ENCODE data around the gene GNA12.

The GNA12 gene

DNA sequence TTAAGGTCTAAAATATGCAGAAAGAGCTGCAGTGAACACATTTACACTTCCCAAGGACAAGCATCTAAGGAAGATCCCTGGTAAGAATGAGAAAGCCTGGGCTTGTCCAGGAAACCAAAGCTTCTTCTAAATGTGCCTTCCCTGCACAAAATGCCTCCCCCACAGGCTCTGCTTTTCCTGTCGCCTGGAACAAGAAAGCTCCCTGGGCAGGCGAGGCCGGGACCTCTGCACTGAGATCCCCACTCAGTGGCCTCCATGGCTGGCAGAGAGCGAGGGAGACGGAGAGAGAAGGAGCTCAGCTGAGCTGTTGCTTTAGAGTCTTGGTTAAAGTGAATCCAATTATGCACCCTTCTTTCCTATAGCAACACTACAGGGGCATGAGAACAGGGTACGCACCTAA is 80.5 kb downstream of the GNA12 start:
- Mint-ChIP-seq H3K4me3 (no peak overlapping the region), H3K9me3 (no peaks in the 10 kb centered on the region), H3K36me3 (peaks cover 20% of the 10 kb centered on the region), H3K4me1 (peaks cover 20% of the 10 kb centered on the region), H3K27me3 (no peaks in the 10 kb centered on the region), H3K27ac (no peak overlapping the region)
- DNase-seq (ENCODE audit: low spot score in 2 of 2) (no peak), ATAC-seq (ENCODE audit: low read depth) (no peak)

DNA sequence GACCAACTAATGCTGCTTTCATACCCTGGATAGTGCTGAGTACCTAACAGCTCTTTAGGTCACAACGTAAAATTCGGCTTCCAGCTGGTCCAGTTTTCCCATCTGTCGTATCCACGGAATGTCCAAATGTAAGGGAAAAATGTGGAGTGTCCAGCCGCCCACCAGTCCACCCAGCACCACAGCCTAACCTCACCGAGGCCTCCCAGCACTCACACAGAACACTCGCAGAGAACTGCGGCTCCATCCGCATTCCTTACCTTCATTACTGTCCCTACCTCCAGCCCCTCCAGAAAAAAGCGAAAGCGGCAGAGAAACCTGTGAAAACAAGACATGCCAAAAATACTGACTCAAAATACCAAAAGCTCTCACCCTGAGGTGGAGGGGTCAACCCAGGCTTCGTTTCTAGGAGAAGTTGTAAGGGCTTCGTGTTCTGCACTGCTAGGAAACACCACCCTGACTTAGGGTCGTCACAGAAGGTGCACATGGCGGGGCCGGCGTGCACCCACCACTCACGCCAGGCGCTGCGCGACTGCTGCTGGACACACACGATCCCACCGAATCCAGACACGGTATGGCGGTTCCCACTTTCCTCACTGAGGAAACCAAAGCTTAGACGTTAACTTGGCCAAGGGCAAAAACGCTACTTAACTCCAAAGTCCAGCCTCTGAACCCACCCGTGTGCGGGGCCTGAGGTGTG is 82.2 kb downstream of the GNA12 start:
- no peak for ATAC-seq (ENCODE audit: low read depth)
- Mint-ChIP-seq H3K27me3 (no peaks in the 10 kb centered on the region), H3K36me3 (peaks cover 16% of the 10 kb centered on the region), H3K9me3 (no peaks in the 10 kb centered on the region), H3K27ac (no peak overlapping the region), H3K4me3 (no peak overlapping the region), H3K4me1 (peaks cover 29% of the 10 kb centered on the region)
- no peak for DNase-seq (ENCODE audit: low spot score in 2 of 2)

DNA sequence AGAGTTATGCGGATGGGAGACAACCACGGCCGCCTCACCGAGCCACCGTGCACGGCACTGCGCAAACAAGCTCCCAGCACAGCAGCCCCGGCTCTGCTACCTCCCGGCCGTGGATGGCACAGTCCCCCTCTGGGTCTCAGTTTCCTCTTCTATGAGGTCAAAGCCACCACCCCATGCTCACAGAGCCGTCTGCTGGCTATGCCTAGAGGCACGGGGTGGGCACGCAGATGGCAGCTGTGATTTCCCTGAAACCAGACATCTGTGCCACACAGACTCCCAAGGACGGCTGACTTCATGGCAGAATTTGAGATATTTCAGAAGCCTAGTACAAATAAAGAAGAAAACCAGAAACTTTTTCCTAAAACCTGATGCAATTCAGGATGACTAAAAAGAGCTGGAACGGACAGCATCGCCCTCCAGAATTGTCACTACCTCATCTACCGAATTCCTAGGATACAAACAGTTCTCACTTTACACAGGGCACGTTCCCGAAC is 82.9 kb downstream of the GNA12 start:
- DNase-seq (ENCODE audit: low spot score in 2 of 2) (no peak), ATAC-seq (ENCODE audit: low read depth) (no peak)
- peaks cover 32% of the 10 kb centered on the region for H3K4me1 Mint-ChIP-seq
- no peak overlapping the region for H3K4me3 Mint-ChIP-seq
- peaks cover 18% of the 10 kb centered on the region for H3K36me3 Mint-ChIP-seq
- no peaks in the 10 kb centered on the region for H3K9me3 Mint-ChIP-seq
- H3K27me3 Mint-ChIP-seq, result no peaks in the 10 kb centered on the region
- no peak overlapping the region for H3K27ac Mint-ChIP-seq

DNA sequence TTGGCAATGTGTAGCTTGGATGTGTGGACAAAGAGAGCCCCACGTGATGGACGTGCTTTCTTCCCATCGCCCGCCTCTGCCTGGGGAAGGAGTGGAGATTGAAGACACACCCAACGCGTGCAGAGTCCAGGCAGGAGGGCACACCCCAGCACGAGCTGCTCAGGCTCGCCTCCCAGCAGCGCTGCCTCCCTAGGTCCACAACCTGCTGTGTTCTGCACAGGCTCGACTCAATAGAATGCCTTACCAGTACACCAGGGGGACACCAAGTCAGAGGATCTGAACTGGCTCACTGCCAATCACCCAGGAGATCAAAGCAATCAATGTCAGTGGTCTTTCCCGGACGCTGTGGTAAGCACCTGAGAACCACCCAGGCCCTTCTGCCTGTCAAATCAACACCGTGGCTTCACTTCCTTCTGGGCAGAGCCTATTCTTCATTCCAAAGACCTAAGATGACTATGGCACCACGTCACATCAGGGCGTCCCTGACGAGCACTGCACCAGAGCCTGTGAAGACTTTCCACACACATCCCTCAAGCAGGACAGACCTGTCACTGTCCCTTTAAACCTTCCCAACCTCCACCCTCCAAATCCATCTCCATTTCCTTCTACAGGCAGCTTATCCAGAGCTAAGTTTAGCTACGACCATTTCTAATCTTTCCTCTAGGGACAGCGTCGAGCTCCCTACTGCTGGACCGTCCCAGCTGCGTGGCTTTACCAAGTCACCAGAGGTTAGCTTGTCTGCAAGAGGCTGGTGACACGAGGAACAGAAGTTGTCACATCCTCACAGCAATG is 83.8 kb downstream of the GNA12 start:
- Mint-ChIP-seq H3K9me3 (no peaks in the 10 kb centered on the region), H3K27ac (no peak overlapping the region), H3K27me3 (no peaks in the 10 kb centered on the region), H3K4me1 (peaks cover 30% of the 10 kb centered on the region), H3K36me3 (peaks cover 19% of the 10 kb centered on the region), H3K4me3 (no peak overlapping the region)
- ATAC-seq (ENCODE audit: low read depth), result peak; percentile 26
- DNase-seq (ENCODE audit: low spot score in 2 of 2), result no peak

DNA sequence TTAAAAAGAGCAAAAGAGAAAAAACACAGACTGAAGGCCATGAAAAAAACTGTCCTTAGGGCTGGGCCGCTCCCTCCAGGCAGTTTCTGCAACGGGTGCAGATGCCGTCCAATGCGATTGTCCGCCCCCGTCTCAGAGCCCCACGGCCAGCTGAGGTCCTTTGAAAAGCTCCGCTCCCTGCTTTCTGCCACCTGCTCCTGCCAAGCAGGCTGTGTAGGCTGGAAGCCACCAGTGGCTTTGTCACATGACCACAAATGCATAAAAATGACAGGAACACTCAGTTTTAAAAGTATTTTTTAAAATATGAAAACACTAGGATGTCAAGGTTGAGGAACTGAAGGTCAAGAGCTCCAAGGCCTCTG is 84.4 kb downstream of the GNA12 start:
- ATAC-seq (ENCODE audit: low read depth), result no peak
- Mint-ChIP-seq H3K9me3 (no peaks in the 10 kb centered on the region), H3K27me3 (no peaks in the 10 kb centered on the region), H3K4me1 (peaks cover 30% of the 10 kb centered on the region), H3K36me3 (peaks cover 24% of the 10 kb centered on the region), H3K27ac (peak overlapping the region; percentile 74), H3K4me3 (no peak overlapping the region)
- DNase-seq (ENCODE audit: low spot score in 2 of 2), result no peak

DNA sequence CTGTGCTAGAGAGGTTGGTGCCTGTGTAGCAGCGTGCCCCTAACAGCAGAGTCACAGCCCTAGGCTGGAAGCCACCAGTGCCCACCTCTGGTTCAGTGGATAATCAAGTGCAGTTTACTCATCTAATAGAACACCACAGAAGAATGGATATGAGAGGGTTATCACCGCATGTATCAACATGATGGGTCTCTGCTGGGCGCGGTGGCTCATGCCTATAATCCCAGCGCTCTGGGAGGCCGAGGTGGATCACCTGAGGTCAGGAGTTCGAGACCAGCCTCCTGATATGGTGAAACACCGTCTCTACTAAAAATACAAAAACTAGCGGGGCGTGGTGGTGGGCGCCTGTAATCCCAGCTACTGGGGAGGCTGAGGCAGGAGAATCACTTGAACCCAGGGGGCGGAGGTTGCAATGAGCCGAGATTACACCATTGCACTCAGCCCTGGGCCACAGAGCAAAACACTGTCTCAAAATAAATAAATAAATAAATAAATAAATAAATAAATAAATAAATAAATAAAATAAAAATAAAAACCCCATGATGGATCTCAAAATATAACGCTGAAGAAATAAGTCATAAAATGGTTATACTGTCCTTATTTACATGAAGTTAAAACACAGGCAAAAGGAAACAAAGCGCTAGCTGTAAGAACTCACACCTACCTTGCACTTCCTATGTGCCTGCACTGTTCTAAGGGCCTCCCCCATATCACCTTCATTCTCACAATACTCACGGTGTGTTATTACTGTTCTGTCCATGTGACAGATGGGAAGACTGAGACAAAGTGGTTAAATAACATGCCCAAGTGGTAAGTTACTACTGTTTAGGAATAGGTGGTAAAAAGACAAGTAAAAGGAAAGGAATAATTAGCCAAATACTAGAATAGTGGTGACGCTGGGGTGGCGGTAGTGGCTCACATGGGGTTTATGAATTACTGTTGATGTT is 85.2 kb downstream of the GNA12 start:
- ATAC-seq (ENCODE audit: low read depth), result no peak
- H3K36me3 Mint-ChIP-seq, result peaks cover 27% of the 10 kb centered on the region
- no peak for DNase-seq (ENCODE audit: low spot score in 2 of 2)
- no peaks in the 10 kb centered on the region for H3K9me3 Mint-ChIP-seq
- H3K27ac Mint-ChIP-seq, result peak overlapping the region; percentile 74
- peaks cover 30% of the 10 kb centered on the region for H3K4me1 Mint-ChIP-seq
- H3K27me3 Mint-ChIP-seq, result no peaks in the 10 kb centered on the region
- no peak overlapping the region for H3K4me3 Mint-ChIP-seq

DNA sequence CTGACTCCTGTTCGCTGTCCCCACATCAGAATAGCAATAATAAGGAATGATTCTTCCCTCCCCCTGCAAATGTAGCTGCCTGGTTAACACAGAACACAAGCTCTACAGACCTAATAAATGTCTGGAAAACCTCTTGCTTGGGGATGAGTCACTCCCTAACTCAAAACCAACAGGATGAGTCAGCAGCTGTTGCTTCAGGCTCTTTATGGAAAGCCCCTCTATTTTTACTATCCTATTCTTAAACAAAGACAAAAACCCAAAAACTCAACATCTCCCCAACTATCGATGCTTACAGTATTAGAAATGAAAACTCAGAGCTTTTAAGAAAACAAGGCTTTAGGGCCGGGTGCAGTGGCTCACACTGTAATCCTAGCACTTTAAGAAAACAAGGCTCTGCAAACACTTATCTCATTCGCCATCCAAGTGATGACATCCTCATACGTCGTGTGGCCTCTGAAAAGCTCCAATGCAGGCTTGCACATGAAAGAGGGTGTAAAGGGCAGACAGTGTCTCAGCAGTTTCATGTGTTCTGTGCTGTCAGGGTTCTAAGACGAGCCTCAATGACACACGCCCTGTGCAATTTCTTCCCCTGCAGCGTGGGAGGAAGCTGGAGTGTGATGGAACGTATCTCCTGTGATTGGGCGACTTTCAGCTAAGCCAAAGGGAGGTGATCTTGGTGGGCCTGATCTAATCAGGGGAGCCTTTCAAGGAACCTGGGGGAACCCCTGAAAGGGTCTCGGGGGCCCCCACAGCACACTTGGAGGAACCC is 86.0 kb downstream of the GNA12 start:
- Mint-ChIP-seq H3K9me3 (no peaks in the 10 kb centered on the region), H3K27ac (peak overlapping the region; percentile 73), H3K4me3 (no peak overlapping the region), H3K4me1 (peaks cover 30% of the 10 kb centered on the region), H3K36me3 (peaks cover 30% of the 10 kb centered on the region), H3K27me3 (no peaks in the 10 kb centered on the region)
- ATAC-seq (ENCODE audit: low read depth) (peak; percentile 53), DNase-seq (ENCODE audit: low spot score in 2 of 2) (no peak)

DNA sequence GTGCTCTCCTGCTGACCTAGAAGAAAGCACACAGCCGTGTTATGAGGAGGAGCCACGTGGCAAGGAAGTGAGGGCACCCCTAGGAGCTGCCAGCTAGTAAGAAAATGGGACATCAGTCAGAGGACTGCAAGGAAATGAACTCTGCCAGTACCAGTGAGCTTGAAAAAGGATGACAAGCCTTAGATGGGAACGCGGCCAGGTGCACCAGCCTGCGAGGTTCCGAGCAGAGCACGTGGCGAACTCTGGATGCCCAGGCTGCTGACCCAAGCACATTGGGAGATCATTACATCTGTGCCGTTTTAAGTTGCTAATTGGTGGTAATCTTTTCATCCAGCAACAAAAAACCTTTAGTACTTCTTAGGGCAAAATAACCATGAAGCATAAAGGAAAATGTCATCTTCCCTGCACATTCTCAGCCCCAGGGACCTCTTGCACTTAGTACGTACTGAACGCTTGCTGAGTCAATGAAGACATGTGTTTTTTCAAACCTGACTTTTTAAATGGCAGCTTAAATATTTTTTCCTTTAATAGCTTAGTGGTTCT is 86.7 kb downstream of the GNA12 start:
- Mint-ChIP-seq H3K4me3 (no peak overlapping the region), H3K4me1 (peaks cover 33% of the 10 kb centered on the region), H3K27ac (peak overlapping the region; percentile 73), H3K36me3 (peaks cover 30% of the 10 kb centered on the region), H3K27me3 (no peaks in the 10 kb centered on the region), H3K9me3 (no peaks in the 10 kb centered on the region)
- no peak for DNase-seq (ENCODE audit: low spot score in 2 of 2)
- no peak for ATAC-seq (ENCODE audit: low read depth)

DNA sequence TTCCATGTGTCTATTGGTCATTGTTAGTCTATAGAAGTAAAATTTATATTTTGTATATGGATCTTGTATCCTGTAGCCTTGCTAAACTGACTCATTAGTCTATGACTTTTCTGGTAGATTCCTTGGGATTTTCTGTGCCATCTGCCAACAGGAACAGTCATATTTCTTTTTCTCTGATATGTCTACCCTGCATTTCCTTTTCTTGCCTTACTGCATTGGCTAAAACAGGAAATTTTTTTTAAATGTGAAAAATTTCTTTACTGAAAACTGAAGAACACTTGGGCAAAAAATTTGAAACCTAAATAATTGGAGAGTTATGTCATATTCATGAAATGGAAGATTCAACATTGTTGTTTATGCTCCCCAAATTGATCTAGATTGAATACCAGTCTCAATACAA is 88.6 kb downstream of the GNA12 start:
- DNase-seq (ENCODE audit: low spot score in 2 of 2) (no peak), ATAC-seq (ENCODE audit: low read depth) (no peak)
- no peaks in the 10 kb centered on the region for H3K9me3 Mint-ChIP-seq
- H3K36me3 Mint-ChIP-seq, result peaks cover 31% of the 10 kb centered on the region
- no peak overlapping the region for H3K27ac Mint-ChIP-seq
- H3K27me3 Mint-ChIP-seq, result no peaks in the 10 kb centered on the region
- H3K4me1 Mint-ChIP-seq, result peaks cover 42% of the 10 kb centered on the region
- H3K4me3 Mint-ChIP-seq, result no peak overlapping the region

DNA sequence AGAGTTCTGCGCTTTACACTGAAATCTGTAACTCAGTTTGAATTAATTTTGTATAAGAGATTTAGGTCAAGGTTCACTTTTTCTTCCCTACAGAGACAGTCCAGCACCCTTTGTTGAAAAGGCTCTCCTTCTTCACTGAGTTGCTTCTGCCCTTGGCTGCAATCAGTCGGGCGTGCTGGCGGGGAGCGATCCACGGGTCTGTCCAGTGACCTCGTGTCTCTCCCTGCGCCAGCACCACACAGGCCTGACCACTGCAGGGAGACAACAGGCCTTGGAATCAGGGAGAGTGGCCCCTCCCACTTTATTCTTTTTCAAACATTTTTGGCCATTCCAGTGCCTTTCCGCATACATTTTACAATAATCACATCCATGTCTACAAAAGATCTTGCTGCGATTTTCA is 89.2 kb downstream of the GNA12 start:
- peaks cover 37% of the 10 kb centered on the region for H3K4me1 Mint-ChIP-seq
- peak overlapping the region; percentile 42 for H3K27ac Mint-ChIP-seq
- no peak overlapping the region for H3K4me3 Mint-ChIP-seq
- DNase-seq (ENCODE audit: low spot score in 2 of 2), result no peak
- H3K9me3 Mint-ChIP-seq, result no peaks in the 10 kb centered on the region
- H3K27me3 Mint-ChIP-seq, result no peaks in the 10 kb centered on the region
- ATAC-seq (ENCODE audit: low read depth), result no peak
- peaks cover 26% of the 10 kb centered on the region for H3K36me3 Mint-ChIP-seq

DNA sequence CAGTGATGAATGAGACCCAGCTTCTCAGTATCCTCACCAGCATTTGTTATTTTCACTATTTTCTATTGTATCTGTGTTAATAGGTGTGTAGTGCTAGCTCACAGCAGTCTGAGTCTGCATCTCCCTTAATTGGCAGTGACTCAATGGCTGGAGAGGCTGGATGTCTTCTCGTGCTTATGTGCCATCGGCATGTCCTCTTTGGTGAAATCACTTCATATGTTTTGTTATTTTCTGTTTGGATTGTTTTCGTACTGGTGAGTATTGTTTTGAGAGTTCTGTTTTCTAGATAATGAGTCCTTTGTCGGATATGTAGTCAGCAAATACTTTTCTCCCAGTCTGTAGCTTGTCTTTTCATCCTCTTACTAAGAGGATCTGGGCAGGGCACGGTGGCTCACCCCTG is 90.0 kb downstream of the GNA12 start:
- Mint-ChIP-seq H3K27me3 (no peaks in the 10 kb centered on the region), H3K9me3 (no peaks in the 10 kb centered on the region), H3K36me3 (peaks cover 26% of the 10 kb centered on the region), H3K4me3 (no peak overlapping the region), H3K27ac (peak overlapping the region; percentile 42), H3K4me1 (peaks cover 32% of the 10 kb centered on the region)
- no peak for DNase-seq (ENCODE audit: low spot score in 2 of 2)
- no peak for ATAC-seq (ENCODE audit: low read depth)

DNA sequence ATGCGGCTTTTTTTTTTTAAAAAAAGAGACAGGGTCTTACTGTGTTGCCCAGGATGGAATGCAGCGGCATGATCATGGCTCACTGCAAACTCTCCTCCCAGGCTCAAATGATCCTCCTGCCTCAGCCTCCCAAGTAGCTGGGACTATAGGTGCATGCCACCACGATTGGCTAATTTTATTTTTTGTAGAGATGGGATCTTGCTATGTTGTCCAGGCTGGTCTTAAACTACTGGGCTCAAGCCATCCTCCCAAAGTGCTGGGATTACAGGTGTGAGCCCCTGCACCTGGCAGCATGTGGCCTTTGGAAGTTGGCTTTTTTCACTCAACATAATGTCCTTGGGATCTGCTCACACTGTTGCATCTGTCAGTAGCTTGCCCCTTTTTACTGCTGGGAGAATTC is 91.0 kb downstream of the GNA12 start:
- H3K27me3 Mint-ChIP-seq, result no peaks in the 10 kb centered on the region
- ATAC-seq (ENCODE audit: low read depth), result no peak
- peaks cover 25% of the 10 kb centered on the region for H3K4me1 Mint-ChIP-seq
- DNase-seq (ENCODE audit: low spot score in 2 of 2), result no peak
- no peak overlapping the region for H3K4me3 Mint-ChIP-seq
- peaks cover 26% of the 10 kb centered on the region for H3K36me3 Mint-ChIP-seq
- no peaks in the 10 kb centered on the region for H3K9me3 Mint-ChIP-seq
- peak overlapping the region; percentile 48 for H3K27ac Mint-ChIP-seq

DNA sequence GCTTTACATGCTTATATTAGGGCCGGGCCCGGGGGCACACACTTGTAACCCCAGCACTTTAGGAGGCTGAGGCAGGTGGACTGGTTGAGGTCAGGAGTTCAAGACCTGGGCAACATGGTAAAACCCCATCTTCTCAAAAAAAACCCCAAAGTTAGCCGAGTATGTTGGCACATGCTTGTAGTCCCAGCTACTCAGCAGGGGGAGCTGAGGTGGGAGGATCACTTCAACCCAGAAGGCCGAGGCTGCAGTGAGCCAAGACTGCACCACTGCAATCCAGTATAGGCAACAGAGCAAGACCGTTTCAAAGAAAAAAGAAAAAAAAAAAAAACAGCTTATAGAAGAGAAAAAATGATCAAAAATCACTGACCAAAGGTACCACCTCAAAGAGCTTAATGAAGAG is 93.0 kb downstream of the GNA12 start:
- Mint-ChIP-seq H3K36me3 (peaks cover 30% of the 10 kb centered on the region), H3K27me3 (no peaks in the 10 kb centered on the region), H3K4me3 (no peak overlapping the region), H3K9me3 (peaks cover 1% of the 10 kb centered on the region), H3K27ac (peak overlapping the region; percentile 2), H3K4me1 (peaks cover 24% of the 10 kb centered on the region)
- peak; percentile 46 for ATAC-seq (ENCODE audit: low read depth)
- no peak for DNase-seq (ENCODE audit: low spot score in 2 of 2)
